Measurements from ENCODE around the gene CNBP. TPM values are rescaled to one million over a fixed set of nuclear protein-coding genes. Genes with fewer than 3 reads are reported as not detected.

CNBP gene
- total and polyA plus RNA-seq, 10 of the 15 experiments (the other 5 are each of a cell fraction or from before 2014, with no cell fraction given), result 300 to 719 (median 439) TPM

GRCh38 chr3:129160891-129161859 is 22.5 kb downstream of the CNBP start, which contains the start of gene ISY1 (continued):
- TF ChIP-seq TARDBP (IDR thresholded peaks at IDR 0.05; ENCODE audit: borderline replicate concordance) (peak; percentile 73; the same call in 1 of the 2 replicates), TCF7 (IDR thresholded peaks at IDR 0.05; ENCODE audit: borderline replicate concordance) (0 out of 2 replicates have a peak, but pooled peaks have one; percentile 54), ZNF622 (IDR thresholded peaks at IDR 0.05) (no peak), SREBF2 (IDR thresholded peaks at IDR 0.05; ENCODE audit: low read length) (peak; percentile 76), NFXL1 (IDR thresholded peaks at IDR 0.05; ENCODE audit: borderline replicate concordance) (no peak), ATF3 (IDR thresholded peaks at IDR 0.05; ENCODE audit: borderline replicate concordance, extremely low read depth, low read depth, low read length) (0 out of 2 replicates have a peak, but pooled peaks have one; percentile 26), RAD21 (IDR thresholded peaks at IDR 0.05; ENCODE audit: insufficient read depth, low read depth, low read length) (peak; percentile 54), BCL11A (IDR thresholded peaks at IDR 0.05; ENCODE audit: low read depth, low read length) (no peak), CREB1 (IDR thresholded peaks at IDR 0.05; ENCODE audit: low read depth) (peak; percentile 96), TCF12 (IDR thresholded peaks at IDR 0.05; ENCODE audit: low read depth, low read length) (peak; percentile 28; the same call in 1 of the 2 replicates), TCF3 (IDR thresholded peaks at IDR 0.05; ENCODE audit: borderline replicate concordance, insufficient read depth, low read depth, low read length) (peak; percentile 23; the same call in 1 of the 2 replicates), BMI1 (IDR thresholded peaks at IDR 0.05; ENCODE audit: borderline replicate concordance) (no peak), ZBTB40 (IDR thresholded peaks at IDR 0.05; ENCODE audit: borderline replicate concordance) (peak; percentile 100), ZNF217 (IDR thresholded peaks at IDR 0.05) (no peak), CREM (IDR thresholded peaks at IDR 0.05; ENCODE audit: low read depth) (peak; percentile 96), SIN3A (IDR thresholded peaks at IDR 0.05; ENCODE audit: low read depth, low read length) (peak; percentile 62), KDM1A (IDR thresholded peaks at IDR 0.05; ENCODE audit: borderline replicate concordance) (no peak), LARP7 (IDR thresholded peaks at IDR 0.05) (peak; percentile 63), ZNF207 (IDR thresholded peaks at IDR 0.05; ENCODE audit: borderline replicate concordance) (peak; percentile 95), MAX (IDR thresholded peaks at IDR 0.05; ENCODE audit: low read depth, low read length) (peak; percentile 54; the same call in 1 of the 2 replicates), ELK1 (IDR thresholded peaks at IDR 0.05; ENCODE audit: low read depth, low read length) (peak; percentile 96), JUND (IDR thresholded peaks at IDR 0.05; ENCODE audit: low read depth, low read length) (no peak)

Data from GM12878 (cell line).